Esophagus muscularis mucosa (tissue), 4 donors: ENCODE measurements around the gene CUX1.

ENCODE experiments used
- CTCF ChIP-seq, 3 experiments: fragments of 200-600 bp in 2 of 3; fragments of 450-650 bp in 1 of 3; sonication (generic) in 2 of 3; IDR thresholded peaks; one replicate each; pipeline ENCODE4 v1.5.1; 2017 to 2019; ENCODE audit warnings: antibody characterized with exemption in 3 of 3, mild to moderate bottlenecking in 2 of 3, moderate library complexity in 1 of 3
- EP300 ChIP-seq: sonication (generic); formaldehyde crosslinking; IDR thresholded peaks from one replicate; pipeline ENCODE4 v1.6.1; 2017; ENCODE audit warnings: antibody characterized with exemption
- POLR2A ChIP-seq: fragments of 450-650 bp; IDR thresholded peaks from one replicate; pipeline ENCODE4 v1.6.1; 2017; ENCODE audit warnings: antibody characterized with exemption, moderate library complexity, mild to moderate bottlenecking, low read depth

- TF ChIP-seq POLR2A: no peak
- no peak for TF ChIP-seq CTCF (IDR thresholded peaks at IDR 0.05)
- no peak for TF ChIP-seq EP300
Measured at GRCh38 chr7:102024769-102025391, 207.5 kb downstream of the CUX1 start.
